ENCODE data around the gene ARHGAP25. TPM values are rescaled to one million over a fixed set of nuclear protein-coding genes. Genes with fewer than 3 reads are reported as not detected.
"Not testable (repeated sequence)": the region's sequence is repeated elsewhere in the genome, so short reads cannot be mapped to it uniquely, and the experiment has no call there.

The ARHGAP25 gene
- polyA plus RNA-seq, 4 donors, result 5.9 to 8.1 (median 7.8) TPM

- DNase-seq (ENCODE audit: low read depth in 4 of 4, low spot score in 3 of 4), result no peak
Observed at GRCh38 chr2:68790600-68790999, 56.0 kb downstream of the ARHGAP25 start.

- DNase-seq (ENCODE audit: low read depth in 4 of 4, low spot score in 3 of 4), result no peak
Observed at GRCh38 chr2:68791914-68792313, 57.3 kb downstream of the ARHGAP25 start.

GRCh38 chr2:68792751-68793150 lies 58.1 kb downstream of the ARHGAP25 start:
- no peak for DNase-seq (ENCODE audit: low read depth in 4 of 4, low spot score in 3 of 4)

GRCh38 chr2:68796295-68796905 lies 61.8 kb downstream of the ARHGAP25 start:
- no peak for DNase-seq (ENCODE audit: low read depth in 4 of 4, low spot score in 3 of 4)

- DNase-seq (ENCODE audit: low read depth in 4 of 4, low spot score in 3 of 4), result no peak
Observed at GRCh38 chr2:68798569-68798968, 64.0 kb downstream of the ARHGAP25 start.

- no peak for DNase-seq (ENCODE audit: low read depth in 4 of 4, low spot score in 3 of 4)
Observed at GRCh38 chr2:68799140-68800026, 64.8 kb downstream of the ARHGAP25 start.

- DNase-seq (ENCODE audit: low read depth in 4 of 4, low spot score in 3 of 4), result no peak
Observed at GRCh38 chr2:68800027-68800401, 65.4 kb downstream of the ARHGAP25 start.

- no peak for DNase-seq (ENCODE audit: low read depth in 4 of 4, low spot score in 3 of 4)
Observed at GRCh38 chr2:68800517-68800916, 65.9 kb downstream of the ARHGAP25 start.

- DNase-seq (ENCODE audit: low read depth in 4 of 4, low spot score in 3 of 4), result not testable (repeated sequence)
Observed at GRCh38 chr2:68802161-68802560, 67.5 kb downstream of the ARHGAP25 start.

GRCh38 chr2:68805025-68805424 lies 70.4 kb downstream of the ARHGAP25 start:
- no peak for DNase-seq (ENCODE audit: low read depth in 4 of 4, low spot score in 3 of 4)

- no peak for DNase-seq (ENCODE audit: low read depth in 4 of 4, low spot score in 3 of 4)
Observed at GRCh38 chr2:68806511-68807109, 72.0 kb downstream of the ARHGAP25 start.

GRCh38 chr2:68807821-68808266 lies 73.2 kb downstream of the ARHGAP25 start:
- no peak for DNase-seq (ENCODE audit: low read depth in 4 of 4, low spot score in 3 of 4)

GRCh38 chr2:68809324-68810240 lies 75.0 kb downstream of the ARHGAP25 start:
- no peak for DNase-seq (ENCODE audit: low read depth in 4 of 4, low spot score in 3 of 4)

GRCh38 chr2:68811364-68811763 lies 76.8 kb downstream of the ARHGAP25 start:
- DNase-seq (ENCODE audit: low read depth in 4 of 4, low spot score in 3 of 4), result no peak

GRCh38 chr2:68812251-68812650 lies 77.6 kb downstream of the ARHGAP25 start:
- DNase-seq (ENCODE audit: low read depth in 4 of 4, low spot score in 3 of 4), result no peak

GRCh38 chr2:68813596-68813995 lies 79.0 kb downstream of the ARHGAP25 start:
- DNase-seq (ENCODE audit: low read depth in 4 of 4, low spot score in 3 of 4), result no peak

GRCh38 chr2:68817306-68817705 lies 82.7 kb downstream of the ARHGAP25 start:
- DNase-seq (ENCODE audit: low read depth in 4 of 4, low spot score in 3 of 4), result no peak

GRCh38 chr2:68819556-68819955 lies 84.9 kb downstream of the ARHGAP25 start:
- DNase-seq (ENCODE audit: low read depth in 4 of 4, low spot score in 3 of 4), result no peak

- no peak for DNase-seq (ENCODE audit: low read depth in 4 of 4, low spot score in 3 of 4)
Observed at GRCh38 chr2:68822207-68822872, 87.7 kb downstream of the ARHGAP25 start.

GRCh38 chr2:68824831-68825230 lies 90.2 kb downstream of the ARHGAP25 start:
- DNase-seq (ENCODE audit: low read depth in 4 of 4, low spot score in 3 of 4), result no peak

Data from left renal pelvis (tissue), 4 donors.